ENCODE results near the gene RBM19. TPM values are rescaled to one million over a fixed set of nuclear protein-coding genes. Genes with fewer than 3 reads are reported as not detected.

RBM19 gene
- total RNA-seq, 1 experiment from 2014 or later: 61.7 TPM

DNA sequence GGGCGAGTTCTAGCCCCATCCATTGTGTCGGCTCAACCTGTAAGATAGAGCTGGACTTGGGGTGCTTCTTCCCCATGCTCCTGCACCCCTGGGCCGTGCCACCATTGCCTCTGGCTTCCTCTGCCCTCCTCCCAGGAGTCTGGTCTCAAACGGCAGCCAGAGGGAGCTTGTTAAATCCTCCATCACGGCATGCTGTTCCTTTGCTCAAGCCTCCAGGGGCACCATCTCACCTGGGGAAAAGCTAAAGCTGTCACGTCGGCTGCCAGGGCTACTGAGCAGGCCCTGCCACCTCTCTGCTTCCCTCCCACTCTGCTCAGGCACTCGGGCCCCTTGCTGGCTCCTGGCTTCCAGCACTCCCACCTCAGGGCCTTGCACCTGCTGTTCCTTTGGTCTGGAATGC, 140.4 kb downstream of the RBM19 start:
- Histone ChIP-seq H2AFZ (ENCODE audit: low read length) (no peak overlapping the region), H3K4me1 (ENCODE audit: insufficient read depth, low read length) (peaks cover 1% of the 10 kb centered on the region; the same call in 1 of the 2 replicates), H3K27ac (ENCODE audit: low read length) (no peak overlapping the region), H3K79me2 (ENCODE audit: low read length) (no peaks in the 10 kb centered on the region), H3K4me3 (ENCODE audit: low read length) (no peak overlapping the region), H3F3A (ENCODE audit: low read length, unreplicated experiment) (no peaks in the 10 kb centered on the region), H3K36me3 (ENCODE audit: low read depth, low read length) (no peaks in the 10 kb centered on the region), H3K9me2 (replicated peaks; ENCODE audit: low read length) (no peaks in the 10 kb centered on the region), H3K9ac (ENCODE audit: low read length) (no peak overlapping the region), H3K27me3 (ENCODE audit: low read length) (no peaks in the 10 kb centered on the region), H3K9me3 (ENCODE audit: low read length) (no peaks in the 10 kb centered on the region), H3K4me2 (ENCODE audit: low read length) (no peak overlapping the region), H4K20me1 (ENCODE audit: low read length) (no peaks in the 10 kb centered on the region)
- DNase-seq: no peak
- no TSS peak for BruUV-seq (replicated peaks)
- TF ChIP-seq, protein P1, sequence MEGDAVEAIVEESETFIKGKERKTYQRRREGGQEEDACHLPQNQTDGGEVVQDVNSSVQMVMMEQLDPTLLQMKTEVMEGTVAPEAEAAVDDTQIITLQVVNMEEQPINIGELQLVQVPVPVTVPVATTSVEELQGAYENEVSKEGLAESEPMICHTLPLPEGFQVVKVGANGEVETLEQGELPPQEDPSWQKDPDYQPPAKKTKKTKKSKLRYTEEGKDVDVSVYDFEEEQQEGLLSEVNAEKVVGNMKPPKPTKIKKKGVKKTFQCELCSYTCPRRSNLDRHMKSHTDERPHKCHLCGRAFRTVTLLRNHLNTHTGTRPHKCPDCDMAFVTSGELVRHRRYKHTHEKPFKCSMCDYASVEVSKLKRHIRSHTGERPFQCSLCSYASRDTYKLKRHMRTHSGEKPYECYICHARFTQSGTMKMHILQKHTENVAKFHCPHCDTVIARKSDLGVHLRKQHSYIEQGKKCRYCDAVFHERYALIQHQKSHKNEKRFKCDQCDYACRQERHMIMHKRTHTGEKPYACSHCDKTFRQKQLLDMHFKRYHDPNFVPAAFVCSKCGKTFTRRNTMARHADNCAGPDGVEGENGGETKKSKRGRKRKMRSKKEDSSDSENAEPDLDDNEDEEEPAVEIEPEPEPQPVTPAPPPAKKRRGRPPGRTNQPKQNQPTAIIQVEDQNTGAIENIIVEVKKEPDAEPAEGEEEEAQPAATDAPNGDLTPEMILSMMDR (conservative IDR thresholded peaks at IDR 0.05; ENCODE audit: low read depth, low read length): no peak
- TF ChIP-seq EZH2phosphoT487 (IDR thresholded peaks at IDR 0.05; ENCODE audit: borderline replicate concordance, low read length) (no peak), EZH2 (IDR thresholded peaks at IDR 0.05; ENCODE audit: low read length, unreplicated experiment) (no peak)
- intact Hi-C loops (cut with micrococcal nuclease): no loop called here
- ATAC-seq: no peak
- POLR2A ChIA-PET (ENCODE audit: unreplicated experiment): no interaction called here
- CTCF ChIA-PET: no interaction called here

DNA sequence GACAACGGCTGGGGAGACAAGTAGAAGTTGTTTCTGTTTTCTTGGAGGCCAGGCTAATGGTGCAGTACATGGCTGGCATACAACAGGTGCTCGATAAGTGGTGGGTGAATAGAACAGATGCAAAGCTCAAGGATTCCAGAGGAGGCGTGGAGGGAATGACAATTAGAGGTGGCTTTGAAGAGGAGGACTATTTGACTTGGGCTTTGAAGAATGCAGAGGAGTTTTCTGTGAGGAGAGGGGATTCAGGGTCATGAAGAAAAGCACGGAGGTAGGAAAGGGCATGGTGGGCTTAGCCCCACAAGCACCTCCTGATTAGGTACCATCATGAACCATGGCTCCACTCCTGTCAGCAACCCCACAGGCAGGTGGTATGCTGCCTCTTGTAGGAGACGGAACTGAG, 142.3 kb downstream of the RBM19 start:
- intact Hi-C loops (cut with micrococcal nuclease): no loop called here
- ATAC-seq (no peak), DNase-seq (no peak)
- BruUV-seq (replicated peaks): no TSS peak
- Histone ChIP-seq H3K27ac (ENCODE audit: low read length) (no peak overlapping the region), H3K79me2 (ENCODE audit: low read length) (no peaks in the 10 kb centered on the region), H3K4me2 (ENCODE audit: low read length) (no peak overlapping the region), H3F3A (ENCODE audit: low read length, unreplicated experiment) (no peaks in the 10 kb centered on the region), H3K4me3 (ENCODE audit: low read length) (no peak overlapping the region), H2AFZ (ENCODE audit: low read length) (no peak overlapping the region), H4K20me1 (ENCODE audit: low read length) (no peaks in the 10 kb centered on the region), H3K9me3 (ENCODE audit: low read length) (no peaks in the 10 kb centered on the region), H3K27me3 (ENCODE audit: low read length) (no peaks in the 10 kb centered on the region), H3K9ac (ENCODE audit: low read length) (no peak overlapping the region), H3K9me2 (replicated peaks; ENCODE audit: low read length) (no peaks in the 10 kb centered on the region), H3K4me1 (ENCODE audit: insufficient read depth, low read length) (no peaks in the 10 kb centered on the region), H3K36me3 (ENCODE audit: low read depth, low read length) (no peaks in the 10 kb centered on the region)
- TF ChIP-seq, protein P1 (conservative IDR thresholded peaks at IDR 0.05; ENCODE audit: low read depth, low read length): no peak
- no peak for TF ChIP-seq EZH2phosphoT487 (IDR thresholded peaks at IDR 0.05; ENCODE audit: borderline replicate concordance, low read length)
- ChIA-PET CTCF (no interaction called here), POLR2A (ENCODE audit: unreplicated experiment) (interaction anchor here (0.5 kb wide), 1 partner anchor 41 kb away, joined by 3 read pairs; no protein-coding TSS in a partner anchor)

DNA sequence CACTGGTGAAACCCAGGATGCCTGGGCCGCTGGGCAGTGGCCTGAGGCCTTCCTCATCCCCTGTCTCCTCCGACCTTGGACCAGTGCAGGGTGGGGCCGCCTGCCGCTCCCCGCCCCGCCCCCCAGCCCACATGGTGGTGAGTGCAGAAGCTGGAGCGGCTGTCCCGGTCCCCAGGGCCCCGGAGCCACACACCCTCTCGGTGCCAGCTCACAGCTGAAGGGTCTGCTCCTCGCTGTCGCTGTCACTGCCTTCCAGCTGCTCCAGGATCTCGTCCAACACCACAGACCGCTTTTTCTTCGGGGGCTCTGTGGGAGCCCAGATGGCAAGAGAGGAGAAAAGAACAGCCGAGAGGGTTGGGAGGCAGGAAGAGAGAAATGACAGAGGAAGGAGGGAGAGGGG, 143.1 kb downstream of the RBM19 start:
- ATAC-seq: no peak
- intact Hi-C loops (cut with micrococcal nuclease): no loop called here
- CTCF ChIA-PET: no interaction called here

More for the DNA sequence above, 143.1 kb downstream of the RBM19 start:
- Histone ChIP-seq H3K36me3 (ENCODE audit: low read depth, low read length) (no peaks in the 10 kb centered on the region), H3K4me1 (ENCODE audit: insufficient read depth, low read length) (no peaks in the 10 kb centered on the region), H2AFZ (ENCODE audit: low read length) (no peak overlapping the region), H3F3A (ENCODE audit: low read length, unreplicated experiment) (no peaks in the 10 kb centered on the region), H3K9me2 (replicated peaks; ENCODE audit: low read length) (no peaks in the 10 kb centered on the region), H3K4me2 (ENCODE audit: low read length) (no peak overlapping the region), H3K79me2 (ENCODE audit: low read length) (no peaks in the 10 kb centered on the region), H3K27ac (ENCODE audit: low read length) (no peak overlapping the region), H4K20me1 (ENCODE audit: low read length) (no peaks in the 10 kb centered on the region), H3K9ac (ENCODE audit: low read length) (no peak overlapping the region), H3K4me3 (ENCODE audit: low read length) (no peak overlapping the region), H3K9me3 (ENCODE audit: low read length) (no peaks in the 10 kb centered on the region), H3K27me3 (ENCODE audit: low read length) (no peaks in the 10 kb centered on the region)
- no peak for DNase-seq
- BruUV-seq (replicated peaks): no TSS peak
- TF ChIP-seq EZH2phosphoT487 (IDR thresholded peaks at IDR 0.05; ENCODE audit: borderline replicate concordance, low read length) (no peak), EZH2 (IDR thresholded peaks at IDR 0.05; ENCODE audit: low read length, unreplicated experiment) (no peak)
- TF ChIP-seq, protein P1 (conservative IDR thresholded peaks at IDR 0.05; ENCODE audit: low read depth, low read length): no peak
- POLR2A ChIA-PET (ENCODE audit: unreplicated experiment): no interaction called here

Data from PC-3 (cell line).